Stimulated activated naive CD8-positive, alpha-beta T cell treated with anti-CD3 and anti-CD28 coated beads, Interleukin-15, amount 100 ng/mL, for 72 hours (primary cell): ENCODE data around the gene OPN1LW.
"Not testable (repeated sequence)": the region's sequence is repeated elsewhere in the genome, so short reads cannot be mapped to it uniquely, and the experiment has no call there.

ENCODE experiments used
- ATAC-seq: fragments of 150-1000 bp; cut with Tn5 transposase; 2 replicates; pipeline ENCODE4 v1.10.0; 2021; ENCODE audit warnings: mild to moderate bottlenecking, moderate library complexity
- DNase-seq, 2 donors: peaks; one replicate each; pipeline ENCODE4 v3.0.0; 2021 to 2022
- H3K27ac Mint-ChIP-seq, 2 donors: one replicate each; pipeline ENCODE4 v1.8.0; 2022; ENCODE audit warnings: mild to moderate bottlenecking in 2 of 2, mixed read lengths in 2 of 2, moderate library complexity in 2 of 2
- H3K27me3 Mint-ChIP-seq: one replicate; pipeline ENCODE4 v1.8.0; 2022; ENCODE audit warnings: mixed read lengths
- H3K4me1 Mint-ChIP-seq: one replicate; pipeline ENCODE4 v1.8.0; 2022; ENCODE audit warnings: mild to moderate bottlenecking, mixed read lengths
- H3K4me3 Mint-ChIP-seq, 2 donors: one replicate each; pipeline ENCODE4 v1.8.0; 2022; ENCODE audit warnings: mild to moderate bottlenecking in 2 of 2, mixed read lengths in 2 of 2, moderate library complexity in 1 of 2
- H3K9me3 Mint-ChIP-seq, 2 donors: one replicate each; pipeline ENCODE4 v1.8.0; 2022; ENCODE audit warnings: mixed read lengths in 2 of 2

The OPN1LW gene

GRCh38 chrX:154123241-154124219, 20.5 kb upstream of the OPN1LW start:
- Mint-ChIP-seq H3K27me3 (no peaks in the 10 kb centered on the region), H3K9me3 (no peaks in the 10 kb centered on the region), H3K4me1 (peaks cover 13% of the 10 kb centered on the region), H3K4me3 (peak overlapping the region; percentile 19 to 35), H3K27ac (peak overlapping the region; percentile 66 to 74)
- ATAC-seq (peak; percentile 64), DNase-seq (peak in 1 of 2 donors; percentile 10)

GRCh38 chrX:154125391-154126040, 18.5 kb upstream of the OPN1LW start:
- DNase-seq = peak in 1 of 2 donors; percentile 8
- no peak overlapping the region for H3K4me3 Mint-ChIP-seq

DNA sequence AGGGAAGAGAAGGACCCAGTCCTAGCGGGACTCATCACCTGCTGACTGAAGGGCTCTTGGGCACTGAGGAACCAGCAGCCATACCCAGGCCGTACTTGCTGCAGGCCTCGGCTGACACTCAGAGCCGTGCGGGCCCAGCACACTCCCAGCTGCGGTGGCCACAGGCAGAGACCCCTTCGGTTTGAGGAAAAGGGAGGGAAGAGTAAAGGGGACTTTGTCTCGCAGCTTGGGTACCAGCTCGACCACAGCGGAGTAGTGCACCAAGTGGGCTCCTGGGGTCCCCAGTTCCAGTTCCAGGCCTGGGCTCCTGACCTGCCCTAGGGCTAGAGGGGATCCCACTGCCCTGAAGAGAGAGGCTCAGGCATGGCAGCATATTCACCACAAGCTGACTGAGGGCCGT, 17.9 kb upstream of the OPN1LW start:
- no peak overlapping the region for H3K27ac Mint-ChIP-seq
- no peaks in the 10 kb centered on the region for H3K9me3 Mint-ChIP-seq
- ATAC-seq (no peak), DNase-seq (no peak)
- H3K4me1 Mint-ChIP-seq = peaks cover 13% of the 10 kb centered on the region
- H3K4me3 Mint-ChIP-seq = no peak overlapping the region
- no peaks in the 10 kb centered on the region for H3K27me3 Mint-ChIP-seq

More at GRCh38 chrX:154125391-154126040, 18.5 kb upstream of the OPN1LW start:
- ATAC-seq = no peak
- no peaks in the 10 kb centered on the region for H3K9me3 Mint-ChIP-seq
- H3K27ac Mint-ChIP-seq = peak overlapping the region in 1 of 2 donors; percentile 19
- H3K27me3 Mint-ChIP-seq = no peaks in the 10 kb centered on the region
- H3K4me1 Mint-ChIP-seq = peaks cover 13% of the 10 kb centered on the region

DNA sequence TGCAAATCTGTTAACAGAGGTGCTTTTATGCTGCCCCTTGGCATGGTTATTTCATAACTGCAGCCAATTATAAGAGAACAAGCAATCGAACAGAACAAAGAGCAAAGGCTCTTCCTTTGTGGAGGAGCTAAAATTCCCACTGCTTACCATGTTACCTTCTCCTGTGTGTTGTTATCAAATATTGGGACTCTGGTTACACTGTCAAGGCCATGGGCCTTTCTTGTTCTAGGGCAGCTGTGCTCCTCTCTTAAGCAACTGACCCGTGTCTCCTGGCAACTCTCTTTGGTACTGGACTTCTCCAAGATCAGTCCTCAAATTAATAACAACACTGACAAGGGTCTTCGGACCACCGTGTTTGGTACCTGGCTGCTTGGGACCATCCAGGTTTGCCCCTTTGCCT, 12.1 kb upstream of the OPN1LW start:
- DNase-seq (no peak), ATAC-seq (no peak)
- Mint-ChIP-seq H3K4me1 (peaks cover 16% of the 10 kb centered on the region), H3K9me3 (no peaks in the 10 kb centered on the region), H3K27ac (no peak overlapping the region), H3K27me3 (no peaks in the 10 kb centered on the region), H3K4me3 (no peak overlapping the region)

DNA sequence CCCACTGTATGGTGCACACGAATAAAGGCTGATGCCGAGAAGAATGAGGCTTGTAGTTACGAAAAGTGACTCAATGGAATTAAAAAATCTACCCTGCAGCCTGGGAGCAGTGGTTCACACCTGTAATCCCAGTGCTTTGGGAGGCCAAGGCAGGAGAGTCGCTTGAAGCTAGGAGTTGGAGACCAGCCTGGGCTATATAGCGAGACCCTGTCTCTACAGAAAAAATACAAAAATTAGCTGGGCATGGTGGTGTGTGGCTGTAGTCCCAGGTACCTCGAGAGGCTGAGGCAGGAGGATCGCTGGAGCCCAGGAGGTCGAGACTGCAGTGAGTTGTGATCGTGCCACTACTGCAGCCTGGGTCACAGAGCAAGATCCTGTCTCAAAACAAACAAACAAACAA, 11.7 kb upstream of the OPN1LW start:
- ATAC-seq (no peak), DNase-seq (no peak)
- H3K4me3 Mint-ChIP-seq = no peak overlapping the region
- H3K9me3 Mint-ChIP-seq = no peaks in the 10 kb centered on the region
- H3K27me3 Mint-ChIP-seq = no peaks in the 10 kb centered on the region
- H3K27ac Mint-ChIP-seq = no peak overlapping the region
- H3K4me1 Mint-ChIP-seq = peaks cover 16% of the 10 kb centered on the region

- peak; percentile 58 for ATAC-seq
- peak overlapping the region in 1 of 2 donors; percentile 95 for H3K27ac Mint-ChIP-seq
- peaks cover 16% of the 10 kb centered on the region for H3K4me1 Mint-ChIP-seq
These were observed 8.4 kb upstream of the OPN1LW start for GRCh38 chrX:154135458-154136229.

DNA sequence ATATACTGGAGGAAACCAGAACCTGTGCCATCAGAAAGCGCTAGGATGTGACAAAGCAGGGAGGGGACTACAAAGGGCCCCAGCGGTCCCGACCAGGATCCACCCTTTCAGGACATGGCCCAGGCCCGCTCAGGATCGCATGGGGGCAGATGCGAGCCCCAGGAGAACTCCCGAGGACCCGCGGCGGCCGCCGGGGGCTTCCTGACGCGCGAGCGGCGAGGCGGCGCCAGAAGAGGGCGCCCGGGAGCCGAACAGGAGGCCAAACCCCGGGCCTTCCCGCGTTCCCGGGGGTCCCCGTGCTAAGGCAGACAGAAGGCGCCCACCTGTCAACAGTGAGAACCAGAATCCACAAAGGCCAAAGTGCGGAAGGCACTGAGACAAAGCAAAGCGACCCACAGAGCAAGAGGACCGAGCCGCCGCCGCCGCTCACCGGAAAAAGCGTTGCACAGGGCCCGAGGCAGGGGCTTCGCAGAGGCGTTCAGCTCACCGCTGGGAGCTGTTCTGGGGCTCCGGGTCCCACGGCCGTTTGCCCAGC, 7.3 kb upstream of the OPN1LW start:
- peaks cover 16% of the 10 kb centered on the region for H3K4me1 Mint-ChIP-seq
- DNase-seq = peak; percentile 68
- H3K27me3 Mint-ChIP-seq = no peaks in the 10 kb centered on the region
- peak overlapping the region; percentile 84 to 89 for H3K4me3 Mint-ChIP-seq
- H3K9me3 Mint-ChIP-seq = no peaks in the 10 kb centered on the region
- peak; percentile 89 for ATAC-seq
- H3K27ac Mint-ChIP-seq = peak overlapping the region; percentile 94 to 97

More at GRCh38 chrX:154135458-154136229, 8.4 kb upstream of the OPN1LW start:
- DNase-seq = no peak
- H3K27me3 Mint-ChIP-seq = no peaks in the 10 kb centered on the region
- H3K9me3 Mint-ChIP-seq = no peaks in the 10 kb centered on the region
- H3K4me3 Mint-ChIP-seq = peak overlapping the region; percentile 70 to 84

- no peak overlapping the region for H3K4me3 Mint-ChIP-seq
These were observed 5.2 kb upstream of the OPN1LW start for GRCh38 chrX:154138857-154139256.

DNA sequence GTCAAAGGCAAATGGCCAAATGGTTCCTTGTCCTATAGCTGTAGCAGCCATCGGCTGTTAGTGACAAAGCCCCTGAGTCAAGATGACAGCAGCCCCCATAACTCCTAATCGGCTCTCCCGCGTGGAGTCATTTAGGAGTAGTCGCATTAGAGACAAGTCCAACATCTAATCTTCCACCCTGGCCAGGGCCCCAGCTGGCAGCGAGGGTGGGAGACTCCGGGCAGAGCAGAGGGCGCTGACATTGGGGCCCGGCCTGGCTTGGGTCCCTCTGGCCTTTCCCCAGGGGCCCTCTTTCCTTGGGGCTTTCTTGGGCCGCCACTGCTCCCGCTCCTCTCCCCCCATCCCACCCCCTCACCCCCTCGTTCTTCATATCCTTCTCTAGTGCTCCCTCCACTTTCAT, 3.8 kb upstream of the OPN1LW start:
- no peak overlapping the region for H3K4me3 Mint-ChIP-seq
- H3K27ac Mint-ChIP-seq = no peak overlapping the region
- peaks cover 16% of the 10 kb centered on the region for H3K4me1 Mint-ChIP-seq
- no peak for ATAC-seq
- H3K27me3 Mint-ChIP-seq = no peaks in the 10 kb centered on the region
- no peak for DNase-seq
- H3K9me3 Mint-ChIP-seq = no peaks in the 10 kb centered on the region

More at GRCh38 chrX:154138857-154139256, 5.2 kb upstream of the OPN1LW start:
- no peak overlapping the region for H3K27ac Mint-ChIP-seq
- DNase-seq (no peak), ATAC-seq (no peak)
- H3K27me3 Mint-ChIP-seq = no peaks in the 10 kb centered on the region
- H3K9me3 Mint-ChIP-seq = no peaks in the 10 kb centered on the region
- peaks cover 16% of the 10 kb centered on the region for H3K4me1 Mint-ChIP-seq

DNA sequence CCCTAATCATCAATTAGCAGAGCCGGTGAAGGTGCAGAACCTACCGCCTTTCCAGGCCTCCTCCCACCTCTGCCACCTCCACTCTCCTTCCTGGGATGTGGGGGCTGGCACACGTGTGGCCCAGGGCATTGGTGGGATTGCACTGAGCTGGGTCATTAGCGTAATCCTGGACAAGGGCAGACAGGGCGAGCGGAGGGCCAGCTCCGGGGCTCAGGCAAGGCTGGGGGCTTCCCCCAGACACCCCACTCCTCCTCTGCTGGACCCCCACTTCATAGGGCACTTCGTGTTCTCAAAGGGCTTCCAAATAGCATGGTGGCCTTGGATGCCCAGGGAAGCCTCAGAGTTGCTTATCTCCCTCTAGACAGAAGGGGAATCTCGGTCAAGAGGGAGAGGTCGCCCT, 3.3 kb upstream of the OPN1LW start:
- Mint-ChIP-seq H3K27me3 (no peaks in the 10 kb centered on the region), H3K4me1 (peaks cover 13% of the 10 kb centered on the region), H3K27ac (no peak overlapping the region), H3K9me3 (no peaks in the 10 kb centered on the region), H3K4me3 (no peak overlapping the region)
- DNase-seq = no peak
- no peak for ATAC-seq

DNA sequence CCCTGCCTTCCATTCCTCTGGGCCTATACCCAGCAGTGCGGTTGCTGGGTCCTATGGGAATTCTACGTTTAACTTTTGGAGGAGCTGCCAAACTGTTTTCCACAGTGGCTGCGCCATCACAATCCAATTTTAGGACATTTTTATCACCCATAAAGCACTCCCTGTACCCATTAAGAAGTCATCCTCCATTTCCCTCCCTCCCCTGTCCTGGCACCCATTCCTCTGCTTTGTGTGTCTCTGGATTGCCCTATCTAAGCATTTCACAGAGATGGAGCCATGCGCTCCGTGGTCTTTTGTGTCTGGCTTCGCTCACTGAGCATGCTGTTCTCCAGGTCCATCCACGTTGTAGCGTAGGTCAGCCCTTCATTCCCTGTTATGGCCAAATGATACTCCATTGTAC, 1.7 kb upstream of the OPN1LW start:
- ATAC-seq = no peak
- Mint-ChIP-seq H3K4me1 (no peaks in the 10 kb centered on the region), H3K27ac (peak overlapping the region in 1 of 2 donors; percentile 19)

DNA sequence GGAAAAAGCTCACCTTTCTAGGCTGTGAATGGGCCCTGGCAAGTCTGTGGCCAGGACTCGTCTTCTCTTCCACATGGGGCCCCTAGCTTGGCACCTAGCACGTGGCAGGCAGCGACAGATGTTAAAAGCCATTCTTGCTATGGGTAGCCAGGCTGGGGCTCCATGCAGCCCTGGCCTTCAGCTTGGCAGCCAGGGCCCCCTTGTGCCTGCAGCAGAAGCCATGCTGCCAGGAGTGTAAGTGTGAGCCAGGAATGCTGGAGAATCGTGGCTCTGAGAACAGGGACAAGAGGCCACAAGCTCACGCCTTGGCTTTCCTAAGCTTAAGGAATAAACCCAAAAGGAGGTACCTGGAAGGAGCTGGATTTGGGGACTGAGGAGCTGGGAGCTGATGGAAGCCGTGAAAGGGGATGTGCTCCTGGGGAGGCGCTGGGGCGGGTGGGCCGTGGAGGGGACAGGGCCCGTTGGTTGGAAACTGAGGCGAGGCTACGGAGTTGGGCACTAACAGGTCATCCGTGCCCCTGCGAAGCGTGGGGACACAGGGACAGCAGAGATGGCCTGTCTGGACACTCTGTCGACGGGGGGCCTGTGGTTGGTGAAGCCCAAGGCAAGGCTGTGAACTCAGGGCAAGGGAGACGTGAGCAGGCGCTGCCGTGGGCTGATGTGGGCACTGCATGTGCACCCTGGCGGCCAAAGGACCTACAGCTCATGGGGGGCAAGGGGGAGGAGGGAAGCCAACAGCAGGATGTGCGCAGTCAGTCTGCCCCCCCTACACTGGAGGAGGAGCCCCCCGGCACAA, 895 bp upstream of the OPN1LW start:
- no peak overlapping the region for H3K27ac Mint-ChIP-seq
- H3K4me1 Mint-ChIP-seq = no peaks in the 10 kb centered on the region
- no peaks in the 10 kb centered on the region for H3K9me3 Mint-ChIP-seq

More for the DNA sequence above, 1.7 kb upstream of the OPN1LW start:
- Mint-ChIP-seq H3K4me3 (no peak overlapping the region), H3K9me3 (no peaks in the 10 kb centered on the region), H3K27me3 (no peaks in the 10 kb centered on the region)
- DNase-seq = no peak

DNA sequence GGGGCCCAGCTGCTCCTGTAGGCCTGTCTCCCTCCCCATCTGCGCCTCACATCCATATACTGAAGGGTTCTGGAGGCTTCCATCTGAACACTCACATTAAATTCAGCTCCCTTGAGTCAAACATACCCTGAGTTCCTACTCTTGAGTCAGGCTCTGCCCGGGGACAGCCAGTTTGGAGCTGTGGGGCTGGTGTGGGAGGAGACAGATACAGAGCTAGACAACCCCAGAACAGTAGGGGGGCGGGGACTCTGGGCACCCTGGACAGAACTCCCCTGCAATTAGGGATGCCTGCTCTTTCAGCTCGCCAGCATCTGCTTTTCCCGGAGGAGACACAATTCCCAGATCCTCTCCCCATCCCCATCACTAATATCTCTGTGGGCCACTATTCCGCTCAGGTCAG, 7.0 kb downstream of the OPN1LW start:
- not testable (repeated sequence) for ATAC-seq, H3K4me1 Mint-ChIP-seq, H3K9me3 Mint-ChIP-seq, DNase-seq, H3K27me3 Mint-ChIP-seq, H3K4me3 Mint-ChIP-seq
- H3K27ac Mint-ChIP-seq = peak overlapping the region in 1 of 2 donors; percentile 48

More for the DNA sequence above, 895 bp upstream of the OPN1LW start:
- H3K27me3 Mint-ChIP-seq = no peaks in the 10 kb centered on the region
- ATAC-seq = no peak
- H3K4me3 Mint-ChIP-seq = no peak overlapping the region
- no peak for DNase-seq

DNA sequence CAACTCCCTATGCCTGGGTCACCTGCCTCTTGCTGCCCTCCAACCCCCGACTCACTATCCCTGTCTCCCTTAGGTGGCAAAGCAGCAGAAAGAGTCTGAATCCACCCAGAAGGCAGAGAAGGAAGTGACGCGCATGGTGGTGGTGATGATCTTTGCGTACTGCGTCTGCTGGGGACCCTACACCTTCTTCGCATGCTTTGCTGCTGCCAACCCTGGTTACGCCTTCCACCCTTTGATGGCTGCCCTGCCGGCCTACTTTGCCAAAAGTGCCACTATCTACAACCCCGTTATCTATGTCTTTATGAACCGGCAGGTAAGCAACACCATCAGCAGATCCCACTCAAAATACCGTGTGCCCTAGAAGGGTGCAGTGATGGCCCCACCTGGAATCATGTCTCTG, 12.2 kb downstream of the OPN1LW start:
- not testable (repeated sequence) for ATAC-seq, H3K4me3 Mint-ChIP-seq, H3K9me3 Mint-ChIP-seq, H3K27ac Mint-ChIP-seq, DNase-seq, H3K27me3 Mint-ChIP-seq, H3K4me1 Mint-ChIP-seq
